OCI-LY1 (cell line): ENCODE results near the gene EXD2.

ENCODE experiments used
- CTCF ChIP-seq: fragments of 200-600 bp; sonication (generic), shearing (Covaris generic); IDR thresholded peaks from 2 replicates; pipeline ENCODE4 v1.5.1; 2017; ENCODE audit warnings: mild to moderate bottlenecking, antibody characterized with exemption, low read length, moderate library complexity, mixed read lengths
- EZH2 ChIP-seq: fragments of 200-600 bp; sonication (generic), shearing (Covaris generic); IDR thresholded peaks from 2 replicates; pipeline ENCODE4 v1.8.0; 2017; ENCODE audit warnings: borderline replicate concordance, mixed run types, mild to moderate bottlenecking, antibody characterized with exemption, low read length, moderate library complexity, mixed read lengths

DNA sequence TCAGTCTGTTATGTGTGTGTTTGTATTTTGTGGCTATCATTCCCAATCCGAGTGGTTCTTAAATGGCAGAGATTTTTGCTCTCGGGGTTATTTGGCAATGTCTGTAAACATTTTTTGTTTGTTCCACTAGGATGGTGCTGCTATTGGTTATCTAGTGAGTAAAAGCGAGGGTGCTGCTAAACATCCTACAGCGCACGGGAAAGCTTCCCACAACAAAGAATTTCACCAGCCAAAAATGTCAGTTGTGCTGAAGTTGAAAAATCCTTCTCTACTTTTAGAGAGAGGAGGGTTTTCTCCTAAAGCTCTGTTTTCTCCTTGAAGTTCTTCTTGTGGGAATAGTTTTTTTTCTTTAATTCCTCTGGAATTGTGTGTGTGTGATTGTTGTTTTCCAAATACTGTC lies 2.4 kb downstream of the EXD2 start:
- no peak for TF ChIP-seq CTCF
- no peak for TF ChIP-seq EZH2
